Stimulated activated naive CD4-positive, alpha-beta T cell (primary cell): ENCODE measurements around the gene COL28A1.
"Not testable (repeated sequence)": the region's sequence is repeated elsewhere in the genome, so short reads cannot be mapped to it uniquely, and the experiment has no call there.

ENCODE experiments used
- DNase-seq, 6 experiments: peaks; one replicate each; lab custom pipeline; 2025; lab: John Stamatoyannopoulos, UW

Gene COL28A1

GRCh38 chr7:7561591-7561990 is 25.9 kb upstream of the COL28A1 start:
- not testable (repeated sequence) for DNase-seq

- no peak for DNase-seq
Measured at GRCh38 chr7:7557252-7557651, 21.6 kb upstream of the COL28A1 start.

DNA sequence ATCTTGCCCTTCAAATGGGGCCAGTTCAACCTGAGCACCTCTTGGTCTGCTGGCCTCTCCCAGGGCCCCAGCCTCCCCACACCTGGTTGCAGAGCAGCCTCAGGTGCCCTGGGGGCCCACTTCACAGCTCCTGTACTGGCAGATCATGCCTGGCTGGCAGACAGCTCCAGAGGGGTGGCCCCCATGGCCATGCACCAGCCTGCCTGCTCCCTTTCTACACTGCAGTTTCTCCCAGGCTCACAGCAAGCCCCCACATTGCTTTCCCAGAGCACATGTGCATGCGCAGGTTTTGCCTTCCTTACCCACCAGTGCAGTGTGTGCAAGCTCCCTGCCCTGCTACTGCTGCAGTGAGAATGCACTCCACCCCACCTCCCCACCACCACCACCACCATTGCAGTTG is 21.2 kb upstream of the COL28A1 start:
- no peak for DNase-seq

- DNase-seq, result no peak
Measured at GRCh38 chr7:7554649-7555575, 19.2 kb upstream of the COL28A1 start.

DNA sequence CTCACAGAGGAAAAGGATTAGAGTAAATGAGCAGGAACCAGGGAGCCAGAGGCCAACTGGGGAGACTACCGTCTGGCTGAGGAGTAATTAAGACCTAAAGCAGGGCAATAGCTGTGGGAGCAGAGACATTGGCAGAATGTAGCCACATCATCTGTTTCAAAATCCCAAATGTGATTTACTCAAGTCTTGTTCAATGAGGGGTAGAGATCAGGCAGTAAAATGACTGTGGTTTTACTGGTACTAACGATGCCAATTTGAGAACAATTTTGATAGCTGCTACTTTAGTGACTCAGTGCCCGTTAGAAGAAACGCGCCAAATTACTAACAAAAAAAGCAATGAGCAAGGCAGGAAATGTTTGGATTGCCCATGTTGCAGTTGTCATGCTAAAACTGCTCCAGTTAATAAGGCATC is 18.4 kb upstream of the COL28A1 start:
- DNase-seq, result no peak

- no peak for DNase-seq
Measured at GRCh38 chr7:7553386-7553785, 17.7 kb upstream of the COL28A1 start.

DNA sequence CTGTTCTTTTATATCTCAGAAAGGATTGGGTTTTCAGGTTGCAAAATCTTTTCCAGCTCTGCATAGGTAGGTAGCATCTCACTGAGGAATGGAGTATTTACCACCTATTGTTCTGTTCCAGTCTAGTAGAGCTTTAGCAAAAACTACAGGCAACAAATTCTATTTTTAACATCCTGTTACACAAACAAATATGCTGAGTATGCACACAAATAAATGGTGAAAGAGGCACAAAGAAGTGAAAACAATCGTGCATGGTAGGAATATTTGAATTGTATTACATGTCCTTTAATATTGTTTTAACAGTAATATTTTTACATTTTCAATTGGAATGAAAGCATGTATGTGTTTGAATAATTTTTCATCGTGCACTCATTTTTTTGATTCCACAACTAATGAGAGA is 16.5 kb upstream of the COL28A1 start:
- no peak for DNase-seq

DNA sequence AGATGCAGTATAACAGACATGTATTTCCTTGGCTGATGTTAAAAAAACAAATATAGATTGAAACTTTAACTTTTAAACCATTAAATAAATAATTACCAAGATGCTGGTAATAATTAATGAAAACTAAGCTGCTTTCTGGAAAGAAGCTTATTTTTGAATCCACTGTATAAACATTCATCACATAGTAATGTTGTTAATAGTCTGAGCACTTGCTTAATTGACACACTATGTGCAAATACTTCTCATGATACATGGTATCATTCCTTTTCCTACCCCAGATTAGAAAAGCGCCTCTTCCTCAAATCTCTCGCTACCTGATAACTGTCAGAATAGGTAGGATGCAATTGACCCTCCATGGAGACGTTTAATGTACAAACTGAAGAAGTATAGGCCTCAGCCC is 15.0 kb upstream of the COL28A1 start:
- DNase-seq, result no peak

DNA sequence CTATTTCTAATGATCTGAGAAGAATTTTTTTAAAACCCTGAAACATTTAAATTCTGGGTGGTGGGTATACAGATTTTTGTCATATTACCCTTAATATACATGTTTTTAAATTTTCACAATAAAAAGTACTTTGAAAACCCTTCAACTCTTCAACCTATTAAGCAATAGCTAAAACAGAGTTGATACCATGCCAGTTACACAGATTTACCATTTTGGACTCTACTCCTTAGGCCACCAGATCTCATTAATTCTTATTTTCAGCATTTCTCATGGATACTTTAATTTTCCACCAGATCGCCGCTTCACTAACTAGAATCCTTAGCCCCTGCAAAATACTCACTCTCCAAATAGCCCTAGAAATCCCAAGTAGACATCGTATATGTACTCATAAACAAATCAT is 12.7 kb upstream of the COL28A1 start:
- DNase-seq, result no peak

DNA sequence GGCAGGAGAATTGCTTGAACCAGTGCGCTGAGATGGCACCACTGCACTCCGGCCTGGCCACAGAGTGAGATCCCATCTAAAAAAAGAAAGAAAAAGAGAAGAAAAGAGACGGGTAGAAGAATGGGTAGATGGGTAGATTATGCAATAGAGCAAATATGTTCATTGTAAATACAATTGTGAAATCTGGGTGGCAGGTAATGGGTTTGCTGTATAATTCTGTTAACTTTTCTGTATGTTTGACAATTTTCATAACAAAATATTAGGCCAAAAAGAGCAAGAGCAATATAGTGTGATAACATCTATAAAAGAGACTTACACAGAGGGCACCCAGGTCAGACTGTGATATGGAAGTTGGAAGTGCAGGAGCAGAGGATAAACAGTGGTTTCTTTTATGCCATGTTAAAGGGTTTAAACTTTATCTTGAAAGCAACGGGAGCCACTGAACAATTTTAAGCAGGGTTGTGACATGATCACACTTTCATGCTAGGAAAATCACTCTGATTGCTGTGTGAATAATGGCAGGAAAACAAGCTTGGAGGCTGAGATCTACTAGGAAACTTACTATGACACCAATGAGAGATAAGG is 6.7 kb upstream of the COL28A1 start:
- DNase-seq, result no peak

GRCh38 chr7:7539711-7540110 is 4.0 kb upstream of the COL28A1 start:
- no peak for DNase-seq

DNA sequence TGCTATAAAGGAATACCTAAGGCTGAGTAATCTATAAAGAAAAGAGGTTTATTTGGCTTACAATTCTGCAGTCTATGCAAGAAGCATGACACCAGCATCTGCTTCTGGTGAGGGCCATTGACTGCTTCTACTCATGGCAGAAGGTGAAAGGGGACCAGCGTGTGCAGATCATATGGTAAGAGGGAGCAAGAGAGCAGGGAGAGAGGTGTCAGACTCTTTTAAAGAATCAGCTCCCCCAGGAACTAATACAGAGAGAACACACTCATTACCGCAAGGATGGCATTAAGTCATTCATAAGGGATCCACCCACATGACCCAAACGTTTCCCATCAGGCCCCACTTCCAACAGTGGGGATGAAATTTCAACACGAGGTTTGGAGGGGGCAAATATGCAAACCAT is 3.5 kb upstream of the COL28A1 start:
- no peak for DNase-seq

- DNase-seq, result no peak
Measured at GRCh38 chr7:7537711-7538110, 2.0 kb upstream of the COL28A1 start.

- DNase-seq, result no peak
Measured at GRCh38 chr7:7536396-7537019, 835 bp upstream of the COL28A1 start.

DNA sequence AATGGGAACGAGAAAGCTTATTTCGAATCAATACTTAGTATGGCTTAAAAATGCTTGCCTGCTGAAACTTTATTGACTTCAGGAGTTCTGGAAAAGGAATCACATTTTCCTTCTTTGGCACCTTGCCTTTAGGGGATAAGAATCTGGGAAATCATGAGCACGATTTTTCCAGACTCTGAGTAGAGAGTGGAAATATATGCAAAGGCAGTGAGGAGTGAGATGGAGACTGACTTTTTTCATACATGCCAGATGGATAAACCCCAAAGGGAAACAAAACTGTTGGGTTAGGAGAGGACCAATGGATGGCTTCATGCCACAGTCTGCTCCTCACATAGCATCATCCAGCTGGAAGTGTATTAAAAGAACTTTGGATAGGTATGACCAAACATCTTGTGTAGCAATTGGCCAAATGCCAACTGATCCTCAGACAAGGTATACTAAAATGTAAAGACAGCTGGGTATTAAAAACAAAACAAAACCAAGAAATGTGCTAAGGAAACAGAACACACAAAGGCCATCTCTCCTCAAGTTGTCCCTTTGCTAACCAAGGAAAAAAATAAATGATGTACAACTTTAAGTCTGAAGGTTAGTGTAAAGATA is 1.7 kb downstream of the COL28A1 start:
- DNase-seq, result no peak

GRCh38 chr7:7529328-7529727 is 6.3 kb downstream of the COL28A1 start:
- no peak for DNase-seq

- DNase-seq, result no peak
Measured at GRCh38 chr7:7527047-7527446, 8.6 kb downstream of the COL28A1 start.

GRCh38 chr7:7526006-7526405 is 9.7 kb downstream of the COL28A1 start:
- DNase-seq, result no peak

- no peak for DNase-seq
Measured at GRCh38 chr7:7524121-7524520, 11.6 kb downstream of the COL28A1 start.

- DNase-seq, result no peak
Measured at GRCh38 chr7:7522421-7522820, 13.3 kb downstream of the COL28A1 start.

GRCh38 chr7:7521259-7521658 is 14.4 kb downstream of the COL28A1 start:
- no peak for DNase-seq

GRCh38 chr7:7519528-7519927 is 16.1 kb downstream of the COL28A1 start:
- DNase-seq, result no peak

DNA sequence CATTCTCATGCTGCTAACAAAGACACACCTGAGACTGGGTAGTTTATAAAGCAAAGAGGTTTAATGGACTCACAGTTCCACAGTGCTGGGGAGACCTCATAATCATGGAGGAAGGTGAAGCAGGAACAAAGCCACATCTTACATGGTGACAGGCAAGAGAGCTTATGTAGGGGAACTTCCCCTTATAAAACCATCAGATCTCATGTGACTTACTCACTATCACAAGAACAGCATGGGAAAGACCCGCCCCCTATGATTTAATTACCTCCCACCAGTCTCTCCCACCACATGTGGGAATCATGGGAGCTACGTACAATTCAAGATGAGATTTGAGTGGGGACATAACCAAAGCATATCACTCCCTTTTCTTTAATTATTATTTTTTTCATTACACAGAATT is 16.6 kb downstream of the COL28A1 start:
- no peak for DNase-seq
